Measurements from ENCODE around the gene NCOA6. TPM values are rescaled to one million over a fixed set of nuclear protein-coding genes. Genes with fewer than 3 reads are reported as not detected.

The NCOA6 gene
- total RNA-seq, 1 experiment from 2014 or later = 9.8 TPM

- no peaks in the 10 kb centered on the region for H3K9me2 ChIP-seq (replicated peaks; ENCODE audit: low read length)
- peaks cover 6% of the 10 kb centered on the region; the same call in 1 of the 2 replicates for H3K36me3 ChIP-seq (ENCODE audit: low read depth, low read length)
- peak overlapping the region; percentile 94 for H2AFZ ChIP-seq (ENCODE audit: low read length)
- peak; percentile 32 for ATAC-seq
- peak; percentile 72 for DNase-seq
- no peaks in the 10 kb centered on the region for H3K27me3 ChIP-seq (ENCODE audit: low read length)
- no peaks in the 10 kb centered on the region for H3F3A ChIP-seq (ENCODE audit: low read length, unreplicated experiment)
- H3K79me2 ChIP-seq (ENCODE audit: low read length) = no peaks in the 10 kb centered on the region
- intact Hi-C loops (cut with micrococcal nuclease) = loop anchor here (1.0 to 2.0 kb wide), 2 partner anchors 33 to 131 kb away; partner anchors contain the start of gene PIGU
- no peak overlapping the region for H3K27ac ChIP-seq (ENCODE audit: low read length)
- no peaks in the 10 kb centered on the region; the same call in 1 of the 2 replicates for H4K20me1 ChIP-seq (ENCODE audit: low read length)
- peaks cover 36% of the 10 kb centered on the region for H3K4me1 ChIP-seq (ENCODE audit: insufficient read depth, low read length)
- TF ChIP-seq, protein P1, sequence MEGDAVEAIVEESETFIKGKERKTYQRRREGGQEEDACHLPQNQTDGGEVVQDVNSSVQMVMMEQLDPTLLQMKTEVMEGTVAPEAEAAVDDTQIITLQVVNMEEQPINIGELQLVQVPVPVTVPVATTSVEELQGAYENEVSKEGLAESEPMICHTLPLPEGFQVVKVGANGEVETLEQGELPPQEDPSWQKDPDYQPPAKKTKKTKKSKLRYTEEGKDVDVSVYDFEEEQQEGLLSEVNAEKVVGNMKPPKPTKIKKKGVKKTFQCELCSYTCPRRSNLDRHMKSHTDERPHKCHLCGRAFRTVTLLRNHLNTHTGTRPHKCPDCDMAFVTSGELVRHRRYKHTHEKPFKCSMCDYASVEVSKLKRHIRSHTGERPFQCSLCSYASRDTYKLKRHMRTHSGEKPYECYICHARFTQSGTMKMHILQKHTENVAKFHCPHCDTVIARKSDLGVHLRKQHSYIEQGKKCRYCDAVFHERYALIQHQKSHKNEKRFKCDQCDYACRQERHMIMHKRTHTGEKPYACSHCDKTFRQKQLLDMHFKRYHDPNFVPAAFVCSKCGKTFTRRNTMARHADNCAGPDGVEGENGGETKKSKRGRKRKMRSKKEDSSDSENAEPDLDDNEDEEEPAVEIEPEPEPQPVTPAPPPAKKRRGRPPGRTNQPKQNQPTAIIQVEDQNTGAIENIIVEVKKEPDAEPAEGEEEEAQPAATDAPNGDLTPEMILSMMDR (conservative IDR thresholded peaks at IDR 0.05; ENCODE audit: low read depth, low read length) = peak; percentile 50
- no peak for TF ChIP-seq EZH2 (IDR thresholded peaks at IDR 0.05; ENCODE audit: low read length, unreplicated experiment)
- TF ChIP-seq EZH2phosphoT487 (IDR thresholded peaks at IDR 0.05; ENCODE audit: borderline replicate concordance, low read length) = no peak; the same call in none of the 2 replicates
- ChIA-PET POLR2A (ENCODE audit: unreplicated experiment) (no interaction called here), CTCF (interaction anchor here (2.7 kb wide), 1 partner anchor 60 kb away, joined by 10 read pairs; no protein-coding TSS in a partner anchor)
- peak overlapping the region; percentile 93 for H3K4me2 ChIP-seq (ENCODE audit: low read length)
- peak overlapping the region; percentile 60 for H3K9ac ChIP-seq (ENCODE audit: low read length)
- H3K4me3 ChIP-seq (ENCODE audit: low read length) = peak overlapping the region; percentile 85
- H3K9me3 ChIP-seq (ENCODE audit: low read length) = no peaks in the 10 kb centered on the region
- BruUV-seq (replicated peaks) = no TSS peak
These were observed 115.5 kb downstream of the NCOA6 start for GRCh38 chr20:34709831-34710567.

DNA sequence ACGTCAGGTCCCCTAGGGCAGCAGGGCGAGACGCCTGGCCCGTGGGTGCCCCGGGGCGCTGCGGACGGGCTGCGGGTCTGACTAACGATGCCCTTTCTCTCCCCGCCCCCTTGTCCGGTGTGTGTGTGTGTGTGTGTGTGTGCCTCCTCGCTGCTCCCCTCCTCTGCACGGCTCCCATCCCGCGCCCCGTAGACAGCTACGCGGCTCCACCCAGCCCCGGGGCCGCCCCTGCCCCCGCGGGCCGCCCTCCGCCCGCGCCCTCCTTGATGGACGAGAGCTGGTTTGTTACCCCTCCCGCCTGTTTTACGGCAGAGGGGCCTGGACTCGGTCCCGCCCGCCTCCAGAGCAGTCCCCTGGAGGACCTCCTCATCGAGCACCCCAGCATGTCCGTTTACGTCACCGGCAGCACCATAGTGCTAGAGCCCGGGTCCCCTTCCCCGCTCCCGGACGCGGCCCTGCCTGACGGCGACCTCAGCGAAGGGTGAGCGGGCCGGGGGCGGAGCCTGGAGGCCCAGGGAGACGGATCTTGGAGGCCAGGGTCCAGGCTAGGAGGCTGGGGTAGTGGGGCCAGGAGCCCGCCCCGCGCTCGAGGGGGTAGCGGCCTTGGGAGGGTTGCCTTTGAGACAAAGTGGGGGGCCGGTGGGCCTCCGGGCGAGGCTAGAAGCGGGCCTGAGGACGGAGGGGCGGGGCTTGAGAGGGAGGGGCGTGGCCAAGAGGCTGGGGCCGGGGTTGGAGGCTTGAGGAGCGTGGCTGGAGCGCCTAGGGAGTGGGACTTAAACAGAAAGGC lies 116.2 kb downstream of the NCOA6 start:
- CTCF ChIA-PET = interaction anchor here (0.7 to 2.7 kb wide), 3 partner anchors 61 to 171 kb away, joined by 6 to 10 read pairs (median 7); no protein-coding TSS in a partner anchor
- Histone ChIP-seq H3F3A (ENCODE audit: low read length, unreplicated experiment) (no peaks in the 10 kb centered on the region), H3K9me3 (ENCODE audit: low read length) (no peaks in the 10 kb centered on the region), H3K79me2 (ENCODE audit: low read length) (no peaks in the 10 kb centered on the region), H2AFZ (ENCODE audit: low read length) (peak overlapping the region; percentile 94), H3K9me2 (replicated peaks; ENCODE audit: low read length) (no peaks in the 10 kb centered on the region), H4K20me1 (ENCODE audit: low read length) (no peaks in the 10 kb centered on the region; the same call in 1 of the 2 replicates), H3K27ac (ENCODE audit: low read length) (peak overlapping the region; percentile 20; the same call in 1 of the 2 replicates), H3K4me1 (ENCODE audit: insufficient read depth, low read length) (peaks cover 33% of the 10 kb centered on the region), H3K27me3 (ENCODE audit: low read length) (no peaks in the 10 kb centered on the region), H3K9ac (ENCODE audit: low read length) (peak overlapping the region; percentile 60), H3K4me2 (ENCODE audit: low read length) (peak overlapping the region; percentile 93), H3K36me3 (ENCODE audit: low read depth, low read length) (peaks cover 2% of the 10 kb centered on the region; the same call in 1 of the 2 replicates), H3K4me3 (ENCODE audit: low read length) (peak overlapping the region; percentile 85)
- DNase-seq (peak; percentile 64), ATAC-seq (peak; percentile 58)
- intact Hi-C loops (cut with micrococcal nuclease) = loop anchor here (1.0 to 2.0 kb wide), 2 partner anchors 32 to 130 kb away; partner anchors contain the start of gene PIGU
- POLR2A ChIA-PET (ENCODE audit: unreplicated experiment) = interaction anchor here (0.7 kb wide), 1 partner anchor 194 kb away, joined by 3 read pairs; no protein-coding TSS in a partner anchor
- peak; percentile 55; the same call in 1 of the 2 replicates for TF ChIP-seq EZH2phosphoT487 (IDR thresholded peaks at IDR 0.05; ENCODE audit: borderline replicate concordance, low read length)
- TF ChIP-seq, protein P1 (conservative IDR thresholded peaks at IDR 0.05; ENCODE audit: low read depth, low read length) = no peak
- no TSS peak for BruUV-seq (replicated peaks)

All from PC-3 (cell line).